Upper lobe of left lung (tissue), 4 donors: ENCODE data around the gene SLC25A23.

Experiments used
- POLR2AphosphoS5 ChIP-seq, 2 donors: sonication (generic); formaldehyde crosslinking; IDR thresholded peaks; one replicate each; pipeline ENCODE4 v1.5.1; 2017; ENCODE audit warnings: antibody characterized with exemption in 2 of 2
- TF ChIP-seq, protein P1 (sequence below), 6 experiments: fragments of 450-650 bp in 4 of 6; fragments of 200-600 bp in 2 of 6; sonication (generic) in 2 of 6; IDR thresholded peaks; one replicate each; pipeline ENCODE4 v1.5.1; 2016 to 2019; ENCODE audit warnings: antibody characterized with exemption in 6 of 6

DNA sequence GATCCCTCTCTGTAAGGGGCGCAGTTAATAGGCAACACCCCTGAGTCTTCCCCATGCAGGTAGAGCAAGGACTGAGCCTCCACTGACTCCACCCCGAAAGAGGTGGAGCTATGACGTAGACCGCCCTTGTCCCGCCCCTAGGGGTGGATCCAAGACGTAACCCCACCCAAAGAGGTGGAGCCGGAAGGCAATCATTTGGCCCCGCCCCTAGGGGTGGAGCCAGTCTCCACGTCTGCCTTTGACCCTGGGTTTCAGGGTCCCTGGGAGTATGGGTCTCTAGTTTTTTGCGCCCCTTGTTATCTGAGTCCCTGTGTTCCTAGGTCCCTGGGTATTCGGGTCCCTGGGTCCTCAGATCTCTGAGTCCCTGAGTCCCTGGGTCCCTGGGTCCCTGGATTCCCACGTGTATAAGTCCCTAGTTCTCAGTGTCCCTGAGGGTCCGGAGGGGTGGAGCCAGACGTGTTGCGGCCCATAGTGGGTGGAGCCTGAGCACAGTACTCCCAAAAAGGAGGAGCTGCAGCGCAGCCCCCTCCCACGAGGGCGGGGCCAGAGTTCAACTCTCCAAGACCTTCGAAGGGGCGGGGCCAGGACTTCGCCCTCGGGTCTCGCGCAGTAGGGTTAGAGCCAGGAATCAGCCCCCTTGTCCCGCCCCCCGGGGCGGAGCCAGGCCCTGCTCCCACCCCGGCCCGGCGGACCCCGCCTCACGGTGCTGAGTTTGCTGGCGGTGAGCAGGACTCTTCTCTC lies 16.7 kb upstream of the SLC25A23 start:
- no peak for TF ChIP-seq POLR2AphosphoS5 (IDR thresholded peaks at IDR 0.05)
- TF ChIP-seq, protein P1, sequence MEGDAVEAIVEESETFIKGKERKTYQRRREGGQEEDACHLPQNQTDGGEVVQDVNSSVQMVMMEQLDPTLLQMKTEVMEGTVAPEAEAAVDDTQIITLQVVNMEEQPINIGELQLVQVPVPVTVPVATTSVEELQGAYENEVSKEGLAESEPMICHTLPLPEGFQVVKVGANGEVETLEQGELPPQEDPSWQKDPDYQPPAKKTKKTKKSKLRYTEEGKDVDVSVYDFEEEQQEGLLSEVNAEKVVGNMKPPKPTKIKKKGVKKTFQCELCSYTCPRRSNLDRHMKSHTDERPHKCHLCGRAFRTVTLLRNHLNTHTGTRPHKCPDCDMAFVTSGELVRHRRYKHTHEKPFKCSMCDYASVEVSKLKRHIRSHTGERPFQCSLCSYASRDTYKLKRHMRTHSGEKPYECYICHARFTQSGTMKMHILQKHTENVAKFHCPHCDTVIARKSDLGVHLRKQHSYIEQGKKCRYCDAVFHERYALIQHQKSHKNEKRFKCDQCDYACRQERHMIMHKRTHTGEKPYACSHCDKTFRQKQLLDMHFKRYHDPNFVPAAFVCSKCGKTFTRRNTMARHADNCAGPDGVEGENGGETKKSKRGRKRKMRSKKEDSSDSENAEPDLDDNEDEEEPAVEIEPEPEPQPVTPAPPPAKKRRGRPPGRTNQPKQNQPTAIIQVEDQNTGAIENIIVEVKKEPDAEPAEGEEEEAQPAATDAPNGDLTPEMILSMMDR (IDR thresholded peaks at IDR 0.05) = no peak
